HG03442 (cell line): ENCODE measurements around the gene CLEC1A.
"Not testable (repeated sequence)": the region's sequence is repeated elsewhere in the genome, so short reads cannot be mapped to it uniquely, and the experiment has no call there.

Experiments used
- ATAC-seq: cut with Tn5 transposase; IDR thresholded peaks from one replicate; pipeline ENCODE4 v1.9.1; 2021; ENCODE audit warnings: mild to moderate bottlenecking, moderate library complexity; ENCODE audit not compliant: unreplicated experiment

Gene CLEC1A

DNA sequence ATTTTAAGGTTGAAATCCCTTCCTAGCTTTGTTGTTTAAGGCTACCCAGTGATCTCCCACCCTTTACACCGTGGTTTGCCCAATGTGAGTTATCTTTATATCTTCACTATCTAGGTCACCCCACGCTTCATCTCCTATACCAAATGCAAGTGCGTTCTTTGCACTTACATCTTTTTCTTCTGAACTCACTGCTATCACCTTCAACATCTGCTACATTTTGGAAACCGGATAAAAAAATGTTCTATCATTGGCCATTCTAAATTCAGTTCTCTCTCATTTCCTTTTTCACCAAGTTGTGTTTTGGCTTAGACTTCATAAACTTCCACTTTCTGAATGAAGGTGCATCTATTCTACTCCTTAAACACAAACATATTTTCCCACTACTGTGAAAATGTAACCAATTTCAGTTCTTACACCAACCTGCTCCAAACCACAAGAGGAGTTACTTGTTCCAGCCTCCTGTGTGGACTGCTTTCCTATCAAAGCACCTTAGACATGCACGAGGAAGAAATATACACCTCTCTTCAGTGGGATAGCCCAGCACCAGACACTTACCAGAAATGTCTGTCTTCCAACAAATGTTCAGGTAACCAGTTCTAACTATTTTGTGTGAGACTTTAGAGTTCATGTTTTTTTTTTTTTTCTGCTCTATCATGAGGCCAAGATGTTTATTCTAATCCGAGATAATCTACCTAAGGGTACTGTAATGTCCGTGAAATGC is 46.4 kb downstream of the CLEC1A start:
- no peak for ATAC-seq

DNA sequence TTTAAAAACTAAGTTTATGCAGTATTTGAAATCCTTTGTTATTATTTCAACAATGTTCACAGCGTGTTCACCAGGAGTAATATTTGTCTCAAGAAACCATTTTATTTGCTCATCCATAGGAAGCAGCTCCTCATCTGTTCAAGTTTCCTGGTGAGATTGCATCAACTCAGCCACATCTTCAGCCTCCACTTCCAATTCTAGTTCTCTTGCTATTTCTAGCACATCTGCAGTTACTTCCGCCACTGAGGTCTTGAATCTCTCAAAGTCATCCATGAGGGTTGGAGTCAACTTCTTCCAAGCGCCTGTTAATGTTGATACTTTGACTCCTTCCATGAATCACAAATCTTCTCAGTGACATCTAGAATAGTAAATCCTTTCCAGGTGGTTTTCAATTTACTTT is 50.3 kb downstream of the CLEC1A start:
- no peak for ATAC-seq

- ATAC-seq: no peak
Observed at GRCh38 chr12:10042167-10042566, 56.6 kb downstream of the CLEC1A start.

- no peak for ATAC-seq
Observed at GRCh38 chr12:10033783-10034545, 64.8 kb downstream of the CLEC1A start.

DNA sequence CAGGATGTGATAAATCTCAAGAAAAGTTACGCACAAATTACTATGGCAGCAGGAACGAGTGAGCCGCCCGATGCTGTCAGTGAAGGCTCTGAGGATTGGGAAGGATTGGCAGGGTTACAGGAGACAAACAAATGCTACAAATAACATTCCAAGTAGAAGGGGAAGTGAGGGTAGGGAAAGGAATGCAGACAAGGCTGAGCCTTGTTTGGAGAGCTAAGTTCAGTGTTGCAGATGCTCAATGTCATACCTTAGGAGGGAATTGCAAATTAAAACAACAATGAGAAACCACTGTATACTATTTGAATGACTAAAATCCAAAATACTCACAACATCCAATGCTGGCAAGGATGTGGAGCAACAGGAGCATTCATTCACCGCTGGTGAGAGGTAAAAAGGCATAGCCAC is 67.0 kb downstream of the CLEC1A start:
- no peak for ATAC-seq

GRCh38 chr12:10031321-10031720 is 67.5 kb downstream of the CLEC1A start:
- ATAC-seq: no peak

DNA sequence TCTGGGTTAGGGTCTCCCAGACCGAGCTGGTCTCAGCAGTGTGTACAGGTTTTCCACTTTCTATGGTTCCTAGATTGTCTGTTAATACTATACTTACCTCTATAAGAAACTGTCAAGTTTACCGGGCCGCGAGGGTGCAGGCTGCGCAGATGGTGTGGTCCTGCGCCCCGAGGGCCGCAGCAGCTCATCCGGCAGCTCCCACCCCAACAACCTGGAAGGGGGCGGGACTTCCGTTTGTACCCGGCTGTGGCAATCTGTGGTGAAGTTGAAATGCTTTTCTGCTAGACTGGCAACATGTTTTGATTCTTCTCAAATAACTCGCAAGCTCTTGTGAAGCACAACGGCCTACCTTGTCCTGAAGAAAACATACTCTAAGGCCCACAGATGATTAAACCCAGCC is 68.3 kb downstream of the CLEC1A start, which contains the start of gene CLEC9A:
TSS of gene CLEC9A (plus strand) at position 237 of the 400 bp plus-strand sequence. CDS start 22,006 bp downstream, outside the sequence.
- no peak for ATAC-seq

DNA sequence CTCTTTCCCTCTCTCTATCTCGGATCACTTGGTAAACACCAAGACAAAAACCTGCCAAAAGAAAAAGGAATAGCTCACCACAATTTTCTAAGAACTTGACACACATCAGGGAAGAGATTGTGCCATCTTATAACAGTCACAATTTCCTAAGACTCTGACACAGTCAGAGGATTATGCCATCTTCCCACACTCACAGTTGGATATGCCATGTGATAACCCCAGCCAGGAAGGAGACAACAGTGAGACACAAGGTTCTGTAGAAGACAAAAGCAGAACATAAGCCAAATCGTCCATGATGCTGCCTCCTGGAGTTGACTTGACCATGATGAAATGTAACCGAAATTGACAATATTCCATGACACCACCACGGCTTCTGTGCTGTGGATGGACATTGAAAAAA is 71.1 kb downstream of the CLEC1A start:
- no peak for ATAC-seq

DNA sequence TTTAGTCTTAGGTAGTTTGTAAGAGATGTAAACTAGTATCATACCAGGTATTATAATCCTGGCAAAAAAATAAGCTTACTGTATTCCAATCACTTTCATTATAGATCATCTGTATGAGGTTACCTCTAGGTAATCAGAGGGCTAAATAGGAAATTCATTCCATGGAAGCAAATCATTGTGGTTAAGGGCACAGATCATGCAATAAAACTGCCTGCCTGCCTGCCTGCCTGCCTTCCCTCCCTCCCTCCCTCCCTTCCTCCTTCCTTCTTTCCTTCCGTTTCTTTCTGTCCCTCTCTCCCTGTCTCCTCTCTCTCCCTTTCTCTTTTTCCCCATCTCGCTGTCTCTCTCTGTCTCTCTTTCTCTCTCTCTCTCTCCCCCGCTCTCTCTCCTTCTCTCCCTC is 71.5 kb downstream of the CLEC1A start:
- ATAC-seq: no peak

- not testable (repeated sequence) for ATAC-seq
Observed at GRCh38 chr12:10026666-10027065, 72.1 kb downstream of the CLEC1A start.

DNA sequence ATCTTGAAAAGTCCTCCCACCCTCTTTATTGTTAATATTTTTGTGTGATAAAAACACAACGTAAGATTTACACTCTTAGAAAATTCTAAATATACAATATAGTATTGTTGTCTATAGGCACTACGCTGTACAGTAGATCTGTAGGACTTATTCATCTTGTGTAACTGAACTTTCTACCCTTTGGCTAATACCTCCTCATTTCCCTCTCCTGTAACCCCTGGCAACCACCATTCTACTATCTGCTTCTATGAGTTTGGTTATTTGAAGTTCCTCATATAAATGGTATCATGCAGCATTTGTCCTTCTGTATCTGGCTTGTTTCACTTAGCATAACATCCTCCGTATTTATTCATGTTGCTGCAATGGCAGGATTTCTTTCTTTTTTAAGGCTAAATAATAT is 73.5 kb downstream of the CLEC1A start:
- no peak for ATAC-seq

- ATAC-seq: no peak
Observed at GRCh38 chr12:10021342-10021741, 77.4 kb downstream of the CLEC1A start.
